Posterior cingulate gyrus (tissue), 11 donors: ENCODE measurements around the gene SLC16A13.
"Not testable (repeated sequence)": the region's sequence is repeated elsewhere in the genome, so short reads cannot be mapped to it uniquely, and the experiment has no call there.

Source experiments
- DNase-seq, 10 donors: peaks; one replicate each; pipeline versions ENCODE4 v3.0.0 to v3.0.0-alpha.2; 2020 to 2021; ENCODE audit warnings: mixed read lengths in 3 of 10
- intact Hi-C: fragments of 100-400 bp; cut with DNase I; formaldehyde crosslinking; loops from one replicate; pipeline ENCODE4 v1.15.1; 2023

SLC16A13 gene

DNA sequence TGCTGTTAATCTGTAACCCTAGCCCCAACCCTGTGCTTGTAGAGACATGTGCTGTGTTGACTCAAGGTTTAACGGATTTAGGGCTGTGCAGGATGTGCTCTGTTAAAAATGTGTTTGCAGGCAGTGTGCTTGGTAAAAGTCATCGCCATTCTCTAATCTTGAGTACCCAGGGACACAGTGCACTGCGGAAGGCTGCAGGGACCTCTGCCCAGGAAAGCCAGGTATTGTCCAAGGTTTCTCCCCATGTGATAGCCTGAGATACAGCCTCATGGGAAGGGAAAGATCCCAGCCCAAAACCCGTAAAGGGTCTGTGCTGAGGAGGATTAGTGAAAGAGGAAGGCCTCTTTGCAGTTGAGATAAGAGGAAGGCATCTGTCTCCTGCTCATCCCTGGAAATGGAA is 52.6 kb downstream of the SLC16A13 start:
- DNase-seq, intact Hi-C loops: not testable (repeated sequence)

GRCh38 chr17:7089570-7089969 is 53.8 kb downstream of the SLC16A13 start:
- intact Hi-C loops, DNase-seq: not testable (repeated sequence)
